H1 (cell line): Measurements from ENCODE around the gene SDR39U1. TPM values are rescaled to one million over a fixed set of nuclear protein-coding genes. Genes with fewer than 3 reads are reported as not detected.

Source experiments
- BRCA1 ChIP-seq: IDR thresholded peaks from 2 replicates; pipeline ENCODE4 v1.6.1; 2012; ENCODE audit warnings: low read depth, low read length, improper control_type of control experiment
- CBX8 ChIP-seq: fragments of 300-800, 300-1000 bp; sonication (generic); IDR thresholded peaks from 2 replicates; pipeline ENCODE4 v1.7.1; 2016; ENCODE audit warnings: low read depth, low read length, borderline replicate concordance
- CHD2 ChIP-seq: IDR thresholded peaks from 2 replicates; pipeline ENCODE4 v1.6.1; 2012; ENCODE audit warnings: low read length, improper control_type of control experiment
- CHD7 ChIP-seq: fragments of 300-600 bp; sonication (generic); IDR thresholded peaks from 2 replicates; pipeline ENCODE4 v1.7.1; 2012; ENCODE audit warnings: low read length, moderate library complexity, mild to moderate bottlenecking, inconsistent platforms; ENCODE audit not compliant: insufficient replicate concordance
- HDAC6 ChIP-seq: IDR thresholded peaks from one replicate; pipeline ENCODE4 v1.7.1; 2012; ENCODE audit warnings: low read depth, mild to moderate bottlenecking, inconsistent platforms, low read length, moderate library complexity
- KDM5A ChIP-seq: fragments of 200-600 bp; IDR thresholded peaks from 2 replicates; pipeline ENCODE4 v1.7.1; 2012; ENCODE audit warnings: mild to moderate bottlenecking, low read length, inconsistent platforms, mixed read lengths
- SUZ12 ChIP-seq: fragments of 200-600 bp; sonication (generic); IDR thresholded peaks from 2 replicates; pipeline ENCODE4 v1.6.1; 2012; ENCODE audit warnings: mild to moderate bottlenecking, inconsistent platforms, low read length, moderate library complexity, mixed read lengths
- TAF7 ChIP-seq: optimal IDR thresholded peaks from 2 replicates; pipeline ENCODE3; 2011; ENCODE audit warnings: low read depth, mild to moderate bottlenecking, inconsistent platforms, low read length, moderate library complexity, borderline replicate concordance
- polyA plus RNA-seq, 7 experiments: library from polyadenylated mRNA; depleted of rRNA in 3 of 7; stranded (reverse) in 5 of 7; unstranded in 2 of 7; fragments of >200 nt in 5 of 7; fragments of 200-250 nt in 2 of 7; gene quantifications; 1 replicate in 5 of 7; 2 replicates in 1 of 7; 4 replicates in 1 of 7; pipeline versions ENCODE4 v1.2.1 to v1.2.3, GENCODE V29; 2011 to 2013; ENCODE audit warnings: missing spikeins in 2 of 7, mixed read lengths in 2 of 7
- total RNA-seq: library from RNA; stranded (reverse); fragmentation: NEBNext Ultra II Directional; extraction: Animal tissue kit (Norgen Biotek cat#: 25700); gene quantifications from 2 replicates; pipeline ENCODE4 v1.2.1, GENCODE V29; 2021
- TF ChIP-seq, protein P1 (sequence below): IDR thresholded peaks from 2 replicates; pipeline ENCODE4 v1.6.1; 2012; ENCODE audit warnings: low read length, inconsistent platforms

SDR39U1 gene
- total and polyA plus RNA-seq, 2 of the 8 experiments (the other 6 are each of a cell fraction or from before 2014, with no cell fraction given): 46.7 to 98.8 TPM

DNA sequence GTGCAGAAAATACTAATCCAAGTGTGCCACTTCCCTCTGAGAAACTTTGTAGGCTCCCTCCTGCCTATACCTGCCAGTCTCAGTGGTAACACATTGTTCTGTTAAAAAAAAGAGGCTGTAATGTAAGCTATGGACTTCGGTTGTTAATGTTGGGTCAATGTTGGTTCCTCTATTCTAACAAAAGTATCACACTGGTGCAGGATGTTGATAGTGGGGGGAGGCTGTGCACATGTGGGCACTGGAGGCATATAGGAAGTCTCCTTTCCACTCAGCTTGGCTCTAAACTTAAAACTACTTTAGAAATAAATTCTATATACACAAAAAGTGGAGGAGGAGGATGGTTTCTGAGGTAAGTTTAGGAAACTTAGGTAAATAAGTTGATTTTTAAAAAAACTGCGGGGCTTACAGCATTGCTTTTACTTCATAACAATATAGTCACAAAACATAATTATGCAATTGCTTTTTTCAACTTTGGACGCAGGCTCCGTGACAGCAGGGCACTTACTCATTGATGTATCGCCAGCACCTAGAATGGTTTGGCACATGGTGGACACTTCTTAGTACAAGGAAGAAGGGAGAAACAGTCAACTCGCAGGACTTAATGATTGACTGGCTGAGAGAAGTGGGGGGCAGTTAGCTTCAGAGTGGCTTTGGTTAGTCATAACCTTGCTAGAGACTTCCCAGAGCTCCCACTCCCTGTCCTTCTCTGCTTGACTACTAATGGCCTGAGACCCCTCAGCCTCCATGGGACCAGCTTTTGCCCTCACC is 51.7 kb downstream of the SDR39U1 start (continued):
- no peak for TF ChIP-seq CHD7
- TF ChIP-seq CHD2: no peak
- TF ChIP-seq KDM5A: no peak
- no peak for TF ChIP-seq SUZ12
- no peak for TF ChIP-seq CBX8
- TF ChIP-seq BRCA1: no peak
- TF ChIP-seq, protein P1, sequence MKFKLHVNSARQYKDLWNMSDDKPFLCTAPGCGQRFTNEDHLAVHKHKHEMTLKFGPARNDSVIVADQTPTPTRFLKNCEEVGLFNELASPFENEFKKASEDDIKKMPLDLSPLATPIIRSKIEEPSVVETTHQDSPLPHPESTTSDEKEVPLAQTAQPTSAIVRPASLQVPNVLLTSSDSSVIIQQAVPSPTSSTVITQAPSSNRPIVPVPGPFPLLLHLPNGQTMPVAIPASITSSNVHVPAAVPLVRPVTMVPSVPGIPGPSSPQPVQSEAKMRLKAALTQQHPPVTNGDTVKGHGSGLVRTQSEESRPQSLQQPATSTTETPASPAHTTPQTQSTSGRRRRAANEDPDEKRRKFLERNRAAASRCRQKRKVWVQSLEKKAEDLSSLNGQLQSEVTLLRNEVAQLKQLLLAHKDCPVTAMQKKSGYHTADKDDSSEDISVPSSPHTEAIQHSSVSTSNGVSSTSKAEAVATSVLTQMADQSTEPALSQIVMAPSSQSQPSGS: no peak
- TF ChIP-seq TAF7: no peak
- TF ChIP-seq HDAC6: no peak
